Measurements from ENCODE around the gene SOCS3. TPM values are rescaled to one million over a fixed set of nuclear protein-coding genes. Genes with fewer than 3 reads are reported as not detected.

Gene SOCS3
- total RNA-seq, 2 donors from 2014 or later = 39.9 to 56.8 TPM

DNA sequence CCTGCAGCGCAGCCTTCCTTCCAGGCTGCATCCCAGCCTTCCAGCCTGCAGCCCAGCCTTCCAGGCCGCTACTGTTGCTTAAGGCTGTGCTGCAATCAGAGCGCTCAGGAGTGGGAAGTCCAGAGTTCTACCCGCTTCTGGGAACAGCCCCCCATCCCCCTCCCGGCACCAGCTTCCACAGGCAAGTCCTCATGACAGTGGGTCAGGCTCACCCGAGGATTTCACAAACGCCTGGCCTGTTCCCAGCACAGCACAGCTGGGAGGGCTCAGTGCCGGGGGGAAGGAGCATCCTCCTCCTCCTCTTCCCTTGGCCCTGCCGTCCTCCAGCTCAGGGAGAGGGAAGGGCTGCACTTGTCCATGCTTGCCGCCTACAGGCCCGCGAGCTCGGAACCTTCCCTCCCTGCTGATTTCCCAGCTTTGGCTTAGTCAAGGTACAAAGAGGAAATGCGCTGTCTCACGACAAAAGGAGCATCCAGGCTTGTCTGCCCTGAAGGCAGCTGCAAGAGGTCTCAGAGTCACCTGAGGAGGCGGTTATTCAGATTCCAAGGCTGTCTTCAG lies 8.3 kb downstream of the SOCS3 start:
- H3K4me1 ChIP-seq = peaks cover 0 to 58% of the 10 kb centered on the region in 2 donors
- no peaks in the 10 kb centered on the region for H3K27me3 ChIP-seq
- peak overlapping the region; percentile 88 to 94 for H3K27ac ChIP-seq
- peak; percentile 98 for DNase-seq (ENCODE audit: low spot score)
- TF ChIP-seq, protein P1, sequence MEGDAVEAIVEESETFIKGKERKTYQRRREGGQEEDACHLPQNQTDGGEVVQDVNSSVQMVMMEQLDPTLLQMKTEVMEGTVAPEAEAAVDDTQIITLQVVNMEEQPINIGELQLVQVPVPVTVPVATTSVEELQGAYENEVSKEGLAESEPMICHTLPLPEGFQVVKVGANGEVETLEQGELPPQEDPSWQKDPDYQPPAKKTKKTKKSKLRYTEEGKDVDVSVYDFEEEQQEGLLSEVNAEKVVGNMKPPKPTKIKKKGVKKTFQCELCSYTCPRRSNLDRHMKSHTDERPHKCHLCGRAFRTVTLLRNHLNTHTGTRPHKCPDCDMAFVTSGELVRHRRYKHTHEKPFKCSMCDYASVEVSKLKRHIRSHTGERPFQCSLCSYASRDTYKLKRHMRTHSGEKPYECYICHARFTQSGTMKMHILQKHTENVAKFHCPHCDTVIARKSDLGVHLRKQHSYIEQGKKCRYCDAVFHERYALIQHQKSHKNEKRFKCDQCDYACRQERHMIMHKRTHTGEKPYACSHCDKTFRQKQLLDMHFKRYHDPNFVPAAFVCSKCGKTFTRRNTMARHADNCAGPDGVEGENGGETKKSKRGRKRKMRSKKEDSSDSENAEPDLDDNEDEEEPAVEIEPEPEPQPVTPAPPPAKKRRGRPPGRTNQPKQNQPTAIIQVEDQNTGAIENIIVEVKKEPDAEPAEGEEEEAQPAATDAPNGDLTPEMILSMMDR (IDR thresholded peaks at IDR 0.05) = no peak
- H3K4me3 ChIP-seq = no peak overlapping the region
- no peaks in the 10 kb centered on the region for H3K9me3 ChIP-seq
- no peaks in the 10 kb centered on the region for H3K36me3 ChIP-seq

DNA sequence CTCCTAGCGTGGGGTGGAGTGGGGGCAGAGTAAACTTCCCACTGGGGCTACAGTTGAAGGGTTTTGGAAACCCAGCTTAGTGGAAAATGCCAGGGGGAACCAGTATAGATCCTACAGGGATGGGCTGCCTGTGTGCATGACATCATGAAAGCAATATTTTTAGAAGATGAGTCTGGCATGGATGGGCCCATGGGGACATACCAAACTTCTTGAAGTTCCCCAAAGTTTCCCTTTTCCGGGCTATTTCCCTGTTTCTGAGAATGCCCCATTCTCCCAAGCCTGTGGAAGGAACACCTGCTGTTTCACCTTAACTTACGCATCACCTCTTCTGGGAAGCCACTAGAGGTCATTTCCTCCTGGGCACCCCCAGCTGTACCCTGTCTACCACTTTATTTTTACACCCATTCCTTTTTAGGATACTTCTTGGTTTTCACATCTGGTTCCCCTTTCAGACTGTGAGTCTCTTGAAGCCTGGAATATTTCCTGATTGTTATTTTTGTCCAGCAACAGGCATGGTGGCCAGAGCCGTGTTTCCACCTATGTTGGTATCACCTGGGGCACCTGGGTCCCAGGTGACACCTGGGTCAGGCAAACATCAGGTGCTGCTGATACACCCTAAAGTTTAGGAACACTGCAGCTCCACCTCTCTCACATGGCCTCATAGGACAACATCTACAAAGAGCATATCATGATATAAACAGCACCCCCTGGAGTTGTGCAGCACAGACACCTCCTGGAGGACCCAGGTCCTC lies 9.8 kb downstream of the SOCS3 start:
- TF ChIP-seq, protein P1 (IDR thresholded peaks at IDR 0.05) = no peak
- DNase-seq (ENCODE audit: low spot score) = no peak
- peaks cover 0 to 54% of the 10 kb centered on the region in 2 donors for H3K4me1 ChIP-seq

DNA sequence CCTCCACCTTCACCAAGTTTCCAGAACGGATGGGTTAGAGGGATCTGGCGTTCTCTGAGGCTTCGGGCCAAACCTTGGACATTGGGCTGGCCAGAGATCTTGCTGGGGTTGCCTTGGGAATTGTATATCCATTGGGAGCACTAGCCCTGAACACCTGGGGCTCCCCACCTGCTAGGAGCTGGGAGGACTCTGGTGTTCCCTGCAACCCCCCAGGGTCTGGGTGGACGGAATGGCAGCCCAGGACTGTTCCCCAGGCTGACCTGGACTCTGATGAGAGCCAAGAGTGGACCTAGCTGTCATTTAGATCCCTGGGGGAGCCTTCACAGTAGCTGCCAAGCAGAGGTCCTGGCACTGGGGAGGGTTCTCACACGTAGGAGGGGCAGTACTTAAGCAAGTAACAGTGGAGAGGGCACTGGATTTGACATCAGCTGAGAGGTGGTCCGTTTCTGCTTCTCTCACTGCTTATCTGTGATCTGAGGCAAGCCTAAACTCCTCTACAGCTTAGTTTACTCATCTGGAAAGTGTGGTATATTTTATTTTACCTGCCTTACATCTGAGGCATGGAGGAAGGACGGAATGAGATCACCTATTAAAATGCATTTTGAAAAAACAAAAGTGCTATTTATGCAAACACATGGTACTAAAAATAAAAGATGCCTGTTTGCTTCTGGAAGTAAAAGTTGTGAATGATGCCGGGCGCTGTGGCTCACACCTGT lies 11.7 kb downstream of the SOCS3 start:
- TF ChIP-seq, protein P1 (IDR thresholded peaks at IDR 0.05) = no peak
- H3K4me3 ChIP-seq = no peak overlapping the region
- no peaks in the 10 kb centered on the region for H3K9me3 ChIP-seq
- no peaks in the 10 kb centered on the region for H3K27me3 ChIP-seq
- no peaks in the 10 kb centered on the region for H3K36me3 ChIP-seq
- peaks cover 0 to 58% of the 10 kb centered on the region in 2 donors for H3K4me1 ChIP-seq
- no peak for DNase-seq (ENCODE audit: low spot score)
- no peak overlapping the region for H3K27ac ChIP-seq

More for the DNA sequence above, 9.8 kb downstream of the SOCS3 start:
- Histone ChIP-seq H3K4me3 (no peak overlapping the region), H3K9me3 (no peaks in the 10 kb centered on the region), H3K27me3 (no peaks in the 10 kb centered on the region), H3K36me3 (no peaks in the 10 kb centered on the region), H3K27ac (no peak overlapping the region)

DNA sequence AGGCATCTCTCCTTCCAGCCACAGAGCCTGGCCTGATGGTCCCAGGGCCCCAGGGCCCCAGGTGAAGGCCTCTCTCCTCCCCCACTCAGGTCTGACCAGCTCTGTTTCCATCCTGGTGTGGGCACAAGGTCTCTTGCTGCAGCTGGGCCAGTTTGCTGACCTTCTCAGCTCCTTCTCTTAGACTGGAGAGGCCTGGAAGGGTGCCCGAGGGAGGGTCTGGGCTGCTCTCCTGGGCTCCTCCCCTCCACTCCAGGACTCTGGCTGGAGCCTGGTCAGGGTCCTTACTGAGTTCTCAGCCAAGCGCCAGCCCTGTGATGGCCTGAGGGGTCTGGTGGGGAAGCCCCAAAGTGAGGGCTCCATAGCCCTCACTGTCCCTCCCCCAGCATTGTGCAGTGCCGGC lies 12.4 kb downstream of the SOCS3 start:
- DNase-seq (ENCODE audit: low spot score) = no peak
- H3K27ac ChIP-seq = no peak overlapping the region
- peaks cover 0 to 60% of the 10 kb centered on the region in 2 donors for H3K4me1 ChIP-seq
- no peaks in the 10 kb centered on the region for H3K36me3 ChIP-seq
- H3K27me3 ChIP-seq = no peaks in the 10 kb centered on the region
- TF ChIP-seq, protein P1 (IDR thresholded peaks at IDR 0.05) = no peak
- no peaks in the 10 kb centered on the region for H3K9me3 ChIP-seq
- H3K4me3 ChIP-seq = no peak overlapping the region

DNA sequence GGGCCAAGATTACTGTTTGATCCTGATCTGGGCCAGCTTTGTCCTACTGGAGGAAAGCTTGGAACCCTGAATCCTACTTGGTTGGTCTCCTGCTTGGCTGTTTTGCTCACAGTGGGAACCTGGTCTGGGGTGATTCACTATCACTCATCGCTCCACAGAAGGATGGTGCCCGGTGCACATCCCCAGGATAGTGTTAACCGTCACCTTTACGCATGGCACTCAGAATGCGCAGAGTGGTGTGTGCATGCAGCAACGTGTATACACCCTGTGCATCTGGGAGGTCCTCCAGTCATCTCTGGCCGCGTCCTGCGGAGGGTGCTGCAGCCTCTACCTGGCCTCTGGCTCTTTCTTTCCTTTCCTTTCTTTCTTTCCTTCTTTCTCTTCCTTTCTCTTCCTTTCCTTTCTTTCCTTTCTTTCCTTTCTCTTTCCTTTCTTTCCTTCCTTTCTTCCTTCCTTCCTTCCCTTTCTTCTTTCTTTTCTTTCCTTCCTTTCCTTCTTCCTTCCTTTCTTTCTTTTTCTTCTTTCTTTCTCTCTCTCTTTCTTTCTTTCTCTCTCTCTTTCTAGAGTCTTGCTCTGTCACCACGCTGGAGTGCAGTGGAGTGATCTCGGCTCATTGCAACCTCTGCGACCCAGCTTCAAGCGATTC lies 13.1 kb downstream of the SOCS3 start:
- H3K4me3 ChIP-seq = no peak overlapping the region
- H3K36me3 ChIP-seq = no peaks in the 10 kb centered on the region
- DNase-seq (ENCODE audit: low spot score) = no peak
- TF ChIP-seq, protein P1 (IDR thresholded peaks at IDR 0.05) = no peak
- no peak overlapping the region for H3K27ac ChIP-seq
- H3K9me3 ChIP-seq = no peaks in the 10 kb centered on the region
- peaks cover 0 to 58% of the 10 kb centered on the region in 2 donors for H3K4me1 ChIP-seq
- no peaks in the 10 kb centered on the region for H3K27me3 ChIP-seq

All from right atrium auricular region (tissue), 2 donors.